Measurements from ENCODE around the gene PPP1R1C. TPM values are rescaled to one million over a fixed set of nuclear protein-coding genes. Genes with fewer than 3 reads are reported as not detected.

Gene PPP1R1C
- total and polyA plus RNA-seq, 3 donors from 2014 or later = 16.4 to 98.9 (median 26.2) TPM

DNA sequence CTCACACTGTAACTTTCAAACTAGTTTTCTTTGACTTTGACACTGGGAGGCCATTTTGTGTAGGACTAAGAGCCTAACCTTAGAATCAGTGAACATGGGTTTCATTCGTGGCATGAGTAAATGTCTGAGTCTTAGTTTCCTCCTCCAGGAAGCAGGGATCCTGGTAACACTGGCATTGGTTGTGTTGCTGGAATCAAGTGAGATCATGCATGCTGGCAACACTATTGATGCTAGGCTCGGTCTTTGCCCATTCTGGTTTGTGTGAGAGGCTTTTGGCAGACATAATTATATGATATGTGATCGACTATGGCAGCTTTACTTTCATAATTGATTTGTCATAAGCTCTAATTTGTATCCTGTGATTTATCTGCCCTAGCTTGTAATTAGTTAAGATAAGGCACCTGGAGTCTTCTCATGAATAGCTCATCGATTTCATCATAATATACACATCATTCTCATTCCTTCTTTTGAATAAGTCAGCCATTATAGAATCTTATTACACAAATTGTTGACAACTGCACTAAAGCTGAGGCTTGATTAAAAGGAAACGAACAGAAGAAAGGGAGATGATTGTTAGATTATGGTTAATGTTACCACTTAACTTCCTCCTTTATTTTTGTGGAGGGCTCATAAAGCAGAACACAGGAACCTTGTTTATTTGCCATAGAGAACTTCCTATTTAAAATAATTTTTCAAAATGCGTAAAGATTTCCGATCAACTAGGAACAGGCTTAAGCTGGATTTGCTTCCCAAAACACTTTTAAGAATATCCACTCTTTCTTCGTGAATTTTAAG, 12.6 kb downstream of the PPP1R1C start:
- no peak overlapping the region for H3K27ac ChIP-seq
- intact Hi-C loops (cut with DNase I; ENCODE audit: low total_unique reads) = no loop called here
- H3K4me1 ChIP-seq = no peaks in the 10 kb centered on the region
- no peaks in the 10 kb centered on the region for H3K36me3 ChIP-seq (ENCODE audit: low read depth, missing control alignments)
- 82 to 84% methylated on average over 8 of the region's 8 CpGs for WGBS, 2 donors
- no peaks in the 10 kb centered on the region for H3K9me3 ChIP-seq
- no peak for DNase-seq
- H3K27me3 ChIP-seq = no peaks in the 10 kb centered on the region
- TF ChIP-seq, protein P1, sequence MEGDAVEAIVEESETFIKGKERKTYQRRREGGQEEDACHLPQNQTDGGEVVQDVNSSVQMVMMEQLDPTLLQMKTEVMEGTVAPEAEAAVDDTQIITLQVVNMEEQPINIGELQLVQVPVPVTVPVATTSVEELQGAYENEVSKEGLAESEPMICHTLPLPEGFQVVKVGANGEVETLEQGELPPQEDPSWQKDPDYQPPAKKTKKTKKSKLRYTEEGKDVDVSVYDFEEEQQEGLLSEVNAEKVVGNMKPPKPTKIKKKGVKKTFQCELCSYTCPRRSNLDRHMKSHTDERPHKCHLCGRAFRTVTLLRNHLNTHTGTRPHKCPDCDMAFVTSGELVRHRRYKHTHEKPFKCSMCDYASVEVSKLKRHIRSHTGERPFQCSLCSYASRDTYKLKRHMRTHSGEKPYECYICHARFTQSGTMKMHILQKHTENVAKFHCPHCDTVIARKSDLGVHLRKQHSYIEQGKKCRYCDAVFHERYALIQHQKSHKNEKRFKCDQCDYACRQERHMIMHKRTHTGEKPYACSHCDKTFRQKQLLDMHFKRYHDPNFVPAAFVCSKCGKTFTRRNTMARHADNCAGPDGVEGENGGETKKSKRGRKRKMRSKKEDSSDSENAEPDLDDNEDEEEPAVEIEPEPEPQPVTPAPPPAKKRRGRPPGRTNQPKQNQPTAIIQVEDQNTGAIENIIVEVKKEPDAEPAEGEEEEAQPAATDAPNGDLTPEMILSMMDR (IDR thresholded peaks at IDR 0.05) = no peak
- no peak for TF ChIP-seq POLR2A (IDR thresholded peaks at IDR 0.05)
- no peak overlapping the region for H3K4me3 ChIP-seq

DNA sequence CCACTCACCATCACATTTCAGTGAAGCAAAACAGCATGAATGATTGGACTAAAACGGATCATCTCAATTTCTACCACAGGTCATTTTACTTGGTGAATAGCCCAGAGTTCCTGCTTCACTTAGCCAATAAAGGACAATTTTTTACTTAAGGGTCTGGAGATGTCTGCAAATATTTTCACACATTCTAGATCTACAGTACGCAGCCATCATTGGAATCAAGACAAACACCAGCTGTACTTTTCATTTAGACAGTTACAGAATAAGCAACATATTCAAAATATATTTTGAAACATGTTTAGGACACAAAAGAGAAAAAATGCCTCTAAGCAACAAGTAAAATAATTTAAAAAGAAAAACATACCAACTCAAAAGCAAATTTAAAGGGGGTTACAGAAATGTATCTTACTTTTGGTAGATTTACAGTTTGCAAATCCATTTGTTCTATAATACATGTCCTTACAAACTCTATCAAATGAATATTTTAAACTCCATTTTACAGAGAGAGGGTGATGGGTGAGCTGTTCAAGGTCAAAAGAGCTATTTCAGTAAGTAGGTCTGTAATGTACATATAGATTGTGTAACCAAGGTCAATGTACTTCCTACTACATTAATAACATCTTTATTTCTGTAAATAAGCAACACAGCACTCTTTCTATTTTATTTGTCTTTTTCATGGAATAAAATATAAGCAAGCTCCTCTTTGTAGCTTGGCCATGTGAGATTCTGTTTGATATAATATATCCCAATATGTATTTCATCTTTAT, 13.4 kb downstream of the PPP1R1C start:
- Histone ChIP-seq H3K4me3 (no peak overlapping the region), H3K36me3 (ENCODE audit: low read depth, missing control alignments) (no peaks in the 10 kb centered on the region), H3K9me3 (no peaks in the 10 kb centered on the region), H3K27me3 (no peaks in the 10 kb centered on the region), H3K27ac (no peak overlapping the region), H3K4me1 (no peaks in the 10 kb centered on the region)
- DNase-seq = no peak
- no peak for TF ChIP-seq POLR2A (IDR thresholded peaks at IDR 0.05)
- TF ChIP-seq, protein P1 (IDR thresholded peaks at IDR 0.05) = no peak
- WGBS, 2 donors = 69 to 75% methylated on average over 2 of the region's 2 CpGs
- intact Hi-C loops (cut with DNase I; ENCODE audit: low total_unique reads) = no loop called here

DNA sequence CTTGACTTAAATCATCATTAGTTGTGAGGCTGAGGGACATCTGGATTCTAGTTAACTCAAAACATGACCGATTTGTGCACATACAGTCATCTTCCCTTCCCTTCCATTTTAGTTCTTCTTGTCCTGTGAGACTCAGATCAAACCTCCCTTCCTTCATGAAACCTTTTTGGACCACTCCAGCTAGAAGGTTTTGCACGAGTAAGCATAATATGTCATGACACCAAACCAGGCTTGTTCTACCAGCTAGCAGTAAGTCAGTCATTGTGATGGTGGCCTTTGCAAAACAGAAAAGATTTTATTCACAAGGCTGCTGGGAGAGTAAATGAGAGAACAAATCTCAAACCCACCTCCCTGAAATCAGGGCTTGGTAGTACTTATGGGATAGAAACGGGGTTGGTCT, 14.3 kb downstream of the PPP1R1C start:
- Histone ChIP-seq H3K4me1 (no peaks in the 10 kb centered on the region), H3K4me3 (no peak overlapping the region), H3K36me3 (ENCODE audit: low read depth, missing control alignments) (no peaks in the 10 kb centered on the region), H3K27me3 (no peaks in the 10 kb centered on the region), H3K27ac (no peak overlapping the region), H3K9me3 (no peaks in the 10 kb centered on the region)
- 92 to 95% methylated on average over 3 of the region's 3 CpGs for WGBS, 2 donors
- intact Hi-C loops (cut with DNase I; ENCODE audit: low total_unique reads) = no loop called here
- no peak for TF ChIP-seq POLR2A (IDR thresholded peaks at IDR 0.05)
- TF ChIP-seq, protein P1 (IDR thresholded peaks at IDR 0.05) = no peak
- DNase-seq = no peak

DNA sequence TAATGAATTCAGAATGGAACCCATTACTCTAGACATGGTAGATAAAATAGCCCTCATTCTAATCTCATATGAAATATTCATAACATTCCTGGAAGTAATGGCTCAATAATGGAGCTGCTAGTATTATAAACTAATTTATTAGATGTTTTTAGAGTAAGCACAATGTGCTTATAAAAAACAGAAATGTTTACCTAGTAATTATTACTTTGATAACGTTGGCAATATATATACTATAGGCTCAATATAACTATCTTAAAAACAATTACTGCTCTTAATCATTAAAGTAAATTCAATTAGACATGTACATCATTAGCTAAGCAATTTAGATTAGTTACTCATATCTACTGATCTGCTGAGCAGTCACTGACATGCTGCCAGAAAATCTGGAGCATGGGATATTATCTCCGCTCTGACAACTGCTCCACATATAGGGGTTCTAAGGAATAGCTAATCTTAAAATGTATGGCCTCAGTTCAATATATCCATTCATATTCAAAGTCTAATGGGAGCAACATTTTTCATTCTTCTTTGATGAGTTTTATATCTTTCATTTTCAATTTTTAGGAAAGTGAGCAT, 19.4 kb downstream of the PPP1R1C start:
- Histone ChIP-seq H3K27me3 (no peaks in the 10 kb centered on the region), H3K4me3 (no peak overlapping the region), H3K36me3 (ENCODE audit: low read depth, missing control alignments) (no peaks in the 10 kb centered on the region), H3K4me1 (no peaks in the 10 kb centered on the region), H3K9me3 (no peaks in the 10 kb centered on the region), H3K27ac (no peak overlapping the region)
- 87 to 89% methylated on average over 2 of the region's 2 CpGs for WGBS, 2 donors
- intact Hi-C loops (cut with DNase I; ENCODE audit: low total_unique reads) = no loop called here
- DNase-seq = no peak
- no peak for TF ChIP-seq POLR2A (IDR thresholded peaks at IDR 0.05)
- TF ChIP-seq, protein P1 (IDR thresholded peaks at IDR 0.05) = no peak

All from testis (tissue), 3 donors.